Measurements from ENCODE around the gene SERPINB6.
A peak's percentile ranks its signal among the peaks of the same experiment; 100 is the strongest.
"Not testable (repeated sequence)": the region's sequence is repeated elsewhere in the genome, so short reads cannot be mapped to it uniquely, and the experiment has no call there.

The SERPINB6 gene

DNA sequence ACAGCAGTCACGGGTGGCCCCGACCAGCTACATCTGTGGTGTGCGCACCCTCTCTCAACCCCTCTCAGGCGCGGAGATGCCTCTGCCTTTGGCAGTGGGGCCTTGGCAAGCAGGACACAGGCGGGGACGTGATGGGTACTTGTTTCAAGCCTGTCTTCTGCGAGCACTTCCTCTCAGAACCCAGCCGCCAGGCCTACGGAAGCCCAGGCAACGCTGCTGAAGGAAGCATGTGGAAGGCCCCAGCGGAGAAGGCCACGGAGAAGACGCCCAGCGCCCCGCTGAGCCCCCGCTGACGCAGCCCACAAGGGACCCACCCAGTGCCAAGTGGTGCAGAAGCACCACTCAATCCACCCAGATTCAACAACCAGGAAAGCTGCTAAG is 13.0 kb downstream of the SERPINB6 start:
- no peak for DNase-seq (ENCODE audit: low spot score)

DNA sequence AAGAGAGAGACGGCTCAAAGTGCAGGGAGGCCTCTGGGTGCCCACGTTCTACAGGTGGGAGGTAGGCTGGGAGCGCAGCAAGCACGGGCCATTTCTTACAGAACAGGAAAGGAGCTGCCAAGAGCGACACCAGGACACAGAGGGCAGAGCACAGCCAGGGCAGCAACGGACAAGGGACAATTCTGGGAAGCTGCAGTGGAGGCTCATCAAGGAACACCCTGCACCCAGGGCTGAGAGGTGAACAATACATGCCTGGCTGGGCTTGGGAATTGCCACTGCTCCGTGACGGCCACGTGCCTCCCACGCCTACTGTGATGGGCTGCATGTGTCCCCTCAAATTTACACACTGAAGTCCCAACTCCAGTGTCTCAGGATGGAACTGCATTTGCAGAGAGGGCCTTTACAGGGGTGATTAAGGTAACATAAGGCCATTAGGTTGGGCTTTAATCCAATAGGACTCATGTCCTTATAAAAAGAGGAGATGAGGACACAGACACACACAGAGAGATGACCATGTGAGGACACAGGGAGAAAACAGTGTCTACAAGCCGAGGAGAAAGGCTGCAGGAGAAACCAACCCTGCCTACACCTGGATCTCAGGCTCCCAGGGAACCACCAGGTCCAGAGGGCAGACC is 13.6 kb downstream of the SERPINB6 start:
- no peak for DNase-seq (ENCODE audit: low spot score)

DNA sequence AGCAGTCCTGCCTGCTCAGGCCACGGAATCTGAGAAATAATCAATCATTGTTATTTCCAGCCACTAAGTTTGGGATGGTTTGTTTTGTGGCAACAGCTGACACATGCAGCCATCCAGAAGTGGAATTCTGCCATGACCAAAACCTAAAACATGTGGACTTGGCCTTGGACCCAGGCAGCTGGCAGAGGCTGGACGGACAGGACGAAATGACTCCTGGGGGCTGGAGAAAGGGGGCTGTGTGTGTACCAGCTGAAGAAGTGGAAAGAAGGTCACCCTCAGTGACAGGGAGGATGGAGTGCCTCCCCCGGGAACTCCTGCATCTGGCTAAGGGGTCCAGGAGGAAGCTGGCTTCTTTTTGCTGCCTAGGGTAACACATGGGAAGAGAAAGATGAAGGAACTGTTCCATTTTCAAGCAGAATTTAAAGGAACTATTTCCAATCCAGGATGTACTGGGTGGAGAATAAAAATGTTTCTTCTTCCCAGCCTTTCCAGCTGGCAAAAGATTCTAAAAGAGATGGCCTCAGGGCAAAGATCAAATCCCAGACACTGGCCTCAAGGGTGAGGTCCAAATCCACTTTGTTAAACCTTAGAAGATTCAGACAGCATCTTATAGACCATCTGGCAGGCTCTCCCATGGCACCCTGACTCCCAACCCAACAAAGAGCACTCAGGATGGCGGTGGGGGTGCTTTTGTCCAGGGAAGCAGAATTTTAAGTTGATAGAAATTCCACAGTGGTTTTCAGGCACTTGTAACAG is 14.3 kb downstream of the SERPINB6 start:
- no peak for DNase-seq (ENCODE audit: low spot score)

DNA sequence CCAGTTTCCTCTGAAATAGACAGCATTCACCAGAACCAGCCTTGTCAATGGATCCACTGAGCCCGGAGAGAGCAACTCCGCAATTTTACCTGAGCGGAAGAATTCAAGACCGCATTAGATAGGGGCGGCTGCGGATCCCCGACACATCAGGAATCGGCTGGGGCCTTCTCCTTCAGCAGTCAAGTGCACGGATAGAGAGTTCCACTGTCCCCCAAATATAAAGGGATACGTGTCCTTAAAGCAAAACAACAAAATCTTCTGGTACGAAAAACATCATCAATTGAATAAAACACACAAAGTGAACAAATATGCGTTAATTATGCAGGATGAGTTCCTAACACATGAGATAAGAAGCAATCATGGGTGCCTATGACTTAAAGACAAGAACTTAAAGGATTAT is 18.3 kb downstream of the SERPINB6 start:
- no peak for DNase-seq (ENCODE audit: low spot score)

DNA sequence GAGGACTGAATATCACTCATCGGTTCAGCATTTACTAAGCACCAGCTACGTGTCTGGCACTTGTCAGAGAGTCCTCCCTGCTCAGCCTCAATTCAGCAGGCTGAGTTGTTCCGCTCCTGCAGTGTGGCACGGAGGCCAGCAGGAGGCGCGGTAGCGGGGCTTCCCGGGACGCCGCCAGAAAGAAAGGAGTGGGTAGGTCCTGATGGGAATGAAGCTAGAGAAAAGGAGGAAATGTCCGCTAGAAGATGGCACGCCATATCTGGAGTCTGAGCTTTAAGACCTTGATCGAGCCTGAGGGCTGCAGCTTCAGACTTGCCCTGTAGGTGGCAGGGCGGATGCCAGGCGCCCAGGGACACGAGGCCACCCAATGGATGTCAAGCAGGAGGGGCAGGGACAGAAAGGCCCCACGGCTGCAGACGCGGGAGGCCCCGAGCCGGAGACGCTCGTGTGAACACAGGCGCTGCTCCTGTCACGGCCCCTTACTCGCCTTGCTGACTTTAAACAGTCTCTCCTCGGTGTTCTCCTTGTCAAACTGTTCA is 18.7 kb downstream of the SERPINB6 start:
- DNase-seq (ENCODE audit: low spot score) = peak; percentile 29

DNA sequence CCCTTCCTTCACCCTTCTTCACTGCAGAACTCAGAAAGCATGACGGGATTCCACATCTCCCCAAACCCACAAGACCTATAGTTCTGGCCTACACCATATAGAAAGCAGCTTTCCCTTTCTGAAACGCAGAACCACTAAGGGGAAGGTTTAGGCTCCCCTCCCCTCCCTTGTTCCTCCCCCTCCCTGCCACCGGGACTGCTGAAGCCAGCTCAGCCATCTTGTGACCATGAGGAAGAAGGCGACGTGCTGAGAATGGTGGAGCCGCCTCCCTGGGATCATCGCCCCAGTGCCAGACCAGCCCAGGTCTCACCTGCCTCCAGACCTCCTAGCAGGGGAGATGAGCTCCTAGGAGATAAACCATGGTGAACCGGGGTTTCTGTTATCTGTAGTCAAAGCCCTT is 19.6 kb downstream of the SERPINB6 start:
- DNase-seq (ENCODE audit: low spot score) = no peak

DNA sequence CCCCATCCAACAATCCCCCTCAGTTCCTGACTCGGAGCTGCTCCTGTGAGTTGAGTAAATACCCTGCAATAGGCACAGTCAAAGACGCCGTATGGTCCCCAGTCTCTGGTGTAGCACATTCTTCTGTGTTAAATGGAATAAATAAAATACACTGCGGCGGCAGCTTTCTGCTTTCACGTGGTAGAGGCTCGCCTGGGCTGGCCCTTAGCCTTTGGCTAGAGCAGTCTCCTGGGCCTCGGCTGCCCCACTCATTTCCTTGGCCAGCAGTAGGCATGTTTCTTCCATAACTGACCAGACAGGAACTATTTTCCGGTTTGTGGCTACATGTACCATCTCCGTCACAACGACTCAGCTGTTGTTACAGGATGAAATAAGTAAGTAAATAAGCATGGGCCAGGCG is 20.7 kb downstream of the SERPINB6 start:
- DNase-seq (ENCODE audit: low spot score) = no peak

DNA sequence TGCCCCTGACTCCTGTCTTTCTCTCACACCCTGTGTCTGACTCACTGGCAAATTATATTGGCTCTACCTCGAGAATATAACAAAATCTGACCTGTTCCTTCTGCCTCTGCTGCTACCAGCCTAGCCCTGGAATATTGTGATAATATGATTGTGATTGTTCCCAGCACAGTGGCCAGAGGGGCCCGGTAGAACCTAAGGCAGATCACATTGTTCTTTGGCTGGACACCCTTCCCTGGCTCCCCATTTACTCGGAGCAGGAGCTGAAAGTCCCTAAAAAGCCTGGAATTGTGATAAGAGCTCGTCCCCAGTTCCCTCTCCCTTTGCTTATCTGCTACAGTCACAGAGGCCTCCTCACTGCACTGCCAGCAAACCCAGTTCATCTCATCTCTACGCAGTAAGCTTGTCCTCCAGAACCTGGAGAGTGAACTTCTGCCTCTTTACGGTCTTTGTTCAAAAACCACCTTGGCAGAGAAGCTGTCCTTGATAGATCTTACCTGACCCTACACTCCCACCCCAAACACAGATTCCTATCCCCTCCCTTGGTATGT is 21.8 kb downstream of the SERPINB6 start:
- no peak for DNase-seq (ENCODE audit: low spot score)

DNA sequence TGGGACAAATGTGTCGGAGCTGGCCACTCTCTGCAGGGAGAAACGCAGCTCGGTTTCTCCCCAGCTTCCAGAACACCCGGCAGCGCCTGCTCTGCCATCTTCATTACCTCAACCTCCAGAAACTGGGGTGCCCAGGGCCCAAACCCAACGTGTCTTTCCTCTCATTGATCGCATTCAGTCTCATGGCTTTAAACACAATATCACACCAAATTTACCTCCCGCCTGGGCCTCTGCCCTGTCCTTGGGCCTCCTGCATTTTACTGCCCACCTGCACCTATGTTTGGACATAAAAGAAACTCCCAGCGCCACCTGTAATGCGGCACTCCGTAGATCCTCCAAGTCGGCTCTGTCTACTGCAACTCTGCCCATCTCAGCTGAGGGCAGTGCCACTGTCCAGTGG is 22.2 kb downstream of the SERPINB6 start:
- no peak for DNase-seq (ENCODE audit: low spot score)

DNA sequence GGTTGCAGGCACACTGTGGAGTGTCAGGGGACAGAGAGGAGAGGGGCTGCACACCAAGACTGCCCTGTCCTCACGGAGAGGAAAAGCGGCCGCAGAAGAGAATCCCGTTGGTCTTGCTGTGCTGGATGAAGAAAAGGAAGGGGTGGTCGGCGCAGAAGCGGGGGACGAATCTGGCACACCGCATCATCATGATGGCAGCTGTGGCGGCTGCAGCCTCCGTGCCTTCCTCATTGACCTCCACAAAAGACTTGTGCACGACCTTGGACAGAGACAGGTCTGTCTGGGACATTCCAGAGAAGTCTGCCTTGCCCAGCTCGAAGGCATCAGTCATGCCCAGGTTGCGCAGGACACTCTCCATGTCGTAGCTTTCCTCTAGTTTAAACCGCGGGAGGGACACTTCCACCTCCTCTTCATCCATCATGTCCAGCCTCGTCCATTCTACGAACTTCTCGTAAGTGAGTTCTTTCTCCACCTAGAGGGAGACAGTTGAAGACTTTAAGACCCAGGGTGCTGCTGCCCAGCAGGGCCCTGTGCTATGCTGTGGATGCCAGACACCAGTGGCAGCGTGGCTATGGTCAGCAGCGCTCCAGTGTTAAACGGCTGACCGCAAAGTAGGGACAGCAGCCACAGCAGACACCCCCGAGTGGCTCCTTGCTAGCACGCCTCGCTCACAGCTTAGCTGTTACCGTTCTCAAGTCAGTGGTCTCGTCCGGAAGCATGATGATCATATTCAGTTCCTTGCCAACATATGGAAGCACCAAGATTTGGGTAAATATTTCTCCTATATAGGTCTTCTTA is 22.9 kb downstream of the SERPINB6 start:
- DNase-seq (ENCODE audit: low spot score) = no peak

DNA sequence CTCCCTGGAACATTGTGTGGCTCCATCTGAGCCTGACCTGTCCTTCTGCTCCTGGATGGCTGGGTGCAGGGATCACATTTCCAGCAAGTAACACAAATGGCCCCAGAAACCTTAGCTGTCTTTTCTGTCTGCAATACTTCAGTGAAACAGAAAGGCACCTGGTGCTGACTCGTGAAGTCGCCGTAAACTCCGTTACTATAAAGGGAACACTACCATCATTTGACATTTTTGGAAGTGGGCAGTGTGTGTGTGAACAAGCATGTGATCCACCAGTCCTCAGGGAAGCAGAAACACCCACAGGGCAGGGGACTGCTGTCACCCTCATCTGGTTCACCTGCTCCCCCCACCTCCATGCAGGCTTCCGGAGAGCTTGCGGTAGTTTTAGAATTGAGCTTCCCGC is 23.9 kb downstream of the SERPINB6 start:
- DNase-seq (ENCODE audit: low spot score) = no peak

DNA sequence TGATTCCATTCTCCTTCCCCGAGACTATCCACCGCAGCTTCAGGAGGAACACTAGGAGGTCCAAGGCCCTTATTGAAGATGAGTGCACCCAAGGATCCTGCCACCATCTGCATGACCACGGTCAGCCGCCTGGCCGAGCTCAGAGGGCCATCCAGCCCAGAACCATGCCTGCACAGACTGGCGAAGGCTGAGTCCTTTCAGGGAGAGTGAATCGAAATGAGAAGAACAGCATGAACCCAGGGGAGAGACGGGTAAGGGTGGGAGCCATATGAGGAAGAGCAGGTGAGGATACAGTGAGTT is 26.3 kb downstream of the SERPINB6 start:
- DNase-seq (ENCODE audit: low spot score) = no peak

DNA sequence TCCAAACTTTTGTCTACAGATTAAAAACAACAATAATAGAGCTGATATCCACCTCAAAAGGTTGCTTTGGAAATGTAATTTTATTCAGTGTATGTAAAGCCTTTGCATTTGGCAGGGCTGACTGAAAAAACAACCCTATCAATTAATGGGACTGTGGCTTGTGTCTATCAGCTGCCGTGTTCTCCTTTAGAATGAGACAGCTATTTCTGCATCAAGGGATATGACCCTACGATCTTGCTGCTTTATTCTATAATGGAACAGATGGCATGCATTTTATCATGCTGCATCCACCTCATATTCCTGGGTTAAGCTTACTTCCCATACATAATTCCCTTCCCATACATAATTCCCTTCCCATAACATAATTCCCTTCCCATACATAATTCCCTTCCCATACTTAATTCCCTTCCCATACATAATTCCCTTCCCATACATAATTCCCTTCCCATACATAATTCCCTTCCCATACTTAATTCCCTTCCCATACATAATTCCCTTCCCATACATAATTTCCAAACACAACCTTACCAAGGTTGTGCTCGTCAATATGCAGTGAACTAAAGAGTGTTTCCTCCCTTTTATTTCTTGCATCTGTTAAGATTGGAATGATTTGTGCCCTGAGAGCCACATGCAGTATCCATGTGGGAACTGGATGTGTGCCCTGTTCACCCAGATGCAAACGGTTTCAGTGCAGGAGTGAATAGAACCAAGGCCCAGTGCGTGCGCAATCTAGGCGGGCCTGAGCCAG is 26.8 kb downstream of the SERPINB6 start:
- DNase-seq (ENCODE audit: low spot score) = no peak

DNA sequence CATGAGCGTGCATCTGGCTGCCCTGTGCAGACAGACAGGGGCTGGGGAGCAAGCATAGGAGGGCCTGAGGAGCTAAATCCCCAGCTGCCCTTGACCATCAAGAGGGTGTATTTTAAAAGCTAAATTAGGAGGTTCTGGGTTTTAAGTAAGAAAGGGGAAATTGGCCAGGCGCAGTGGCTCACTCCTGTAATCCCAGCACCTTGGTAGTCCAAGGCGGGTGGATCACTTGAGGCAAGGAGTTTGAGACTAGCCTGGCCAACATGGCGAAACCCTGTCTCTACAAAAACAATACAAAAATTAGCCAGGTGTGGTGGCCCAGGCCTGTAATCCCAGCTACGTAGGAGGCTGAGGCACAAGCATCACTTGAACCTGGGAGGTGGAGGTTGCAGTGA is 27.8 kb downstream of the SERPINB6 start:
- no peak for DNase-seq (ENCODE audit: low spot score)

DNA sequence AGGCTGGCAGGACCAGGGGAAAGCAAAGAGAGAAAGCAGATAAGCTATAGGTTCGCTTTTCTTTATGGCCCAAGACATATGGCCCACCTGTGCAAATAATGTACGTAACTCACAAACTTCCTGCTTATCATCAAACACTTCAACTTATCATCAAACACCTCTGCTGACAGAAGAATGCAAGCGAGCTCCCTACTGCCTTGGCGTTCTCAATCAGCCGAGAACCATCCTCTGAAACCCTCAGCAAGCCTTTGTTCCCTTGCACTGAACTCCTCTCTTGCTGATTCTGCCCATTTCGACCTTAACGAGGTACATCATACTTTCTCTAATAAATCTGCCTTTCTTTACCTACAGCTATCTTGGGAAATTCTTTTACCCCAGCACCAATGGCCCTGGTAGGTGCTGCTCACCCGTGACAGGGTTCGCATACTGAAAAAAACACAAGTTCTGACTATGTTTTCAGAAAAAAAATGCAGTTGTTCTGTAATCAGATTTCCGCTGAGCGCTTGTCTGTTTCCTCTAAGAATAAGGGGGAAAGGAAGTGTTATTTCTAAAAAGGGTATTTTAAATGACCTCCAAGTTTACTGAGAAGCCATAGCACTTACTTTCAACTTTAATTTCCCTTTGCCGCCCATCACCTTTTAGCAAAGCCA is 28.3 kb downstream of the SERPINB6 start:
- no peak for DNase-seq (ENCODE audit: low spot score)

DNA sequence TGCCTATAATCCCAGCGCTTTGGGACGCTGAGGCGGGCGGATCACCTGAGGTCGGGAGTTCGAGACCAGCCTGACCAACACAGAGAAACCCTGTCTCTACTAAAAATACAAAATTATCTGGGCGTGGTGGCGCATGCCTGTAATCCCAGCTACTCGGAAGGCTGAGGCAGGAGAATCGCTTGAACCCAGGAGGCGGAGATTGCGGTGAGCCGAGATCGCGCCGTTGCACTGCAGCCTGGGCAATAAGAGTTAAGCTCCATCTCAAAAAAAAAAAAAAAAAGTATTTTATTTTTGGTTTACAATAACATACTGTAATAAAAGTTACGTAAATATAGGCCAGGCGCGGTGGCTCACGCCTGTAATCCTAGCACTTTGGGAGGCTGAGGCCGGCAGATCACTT is 29.3 kb downstream of the SERPINB6 start:
- DNase-seq (ENCODE audit: low spot score) = not testable (repeated sequence)

DNA sequence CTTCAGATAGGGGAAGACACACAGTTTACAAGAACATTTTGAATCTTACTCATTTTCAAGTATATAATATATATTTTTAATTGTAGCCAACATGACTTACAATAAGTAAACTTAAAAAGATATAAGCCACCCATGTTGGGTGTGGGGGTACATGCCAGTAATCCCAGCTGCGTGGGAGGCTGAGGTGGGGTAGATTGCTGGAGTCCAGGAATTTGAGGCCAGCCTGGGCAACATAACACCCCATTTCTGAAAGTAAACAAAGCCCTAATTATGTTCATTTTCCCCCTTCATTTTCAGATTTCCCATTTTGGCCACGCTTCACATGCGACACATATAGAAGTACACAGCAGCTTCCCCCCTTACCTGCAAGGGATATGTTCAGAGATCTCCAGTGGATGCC is 30.5 kb downstream of the SERPINB6 start:
- DNase-seq (ENCODE audit: low spot score) = no peak

DNA sequence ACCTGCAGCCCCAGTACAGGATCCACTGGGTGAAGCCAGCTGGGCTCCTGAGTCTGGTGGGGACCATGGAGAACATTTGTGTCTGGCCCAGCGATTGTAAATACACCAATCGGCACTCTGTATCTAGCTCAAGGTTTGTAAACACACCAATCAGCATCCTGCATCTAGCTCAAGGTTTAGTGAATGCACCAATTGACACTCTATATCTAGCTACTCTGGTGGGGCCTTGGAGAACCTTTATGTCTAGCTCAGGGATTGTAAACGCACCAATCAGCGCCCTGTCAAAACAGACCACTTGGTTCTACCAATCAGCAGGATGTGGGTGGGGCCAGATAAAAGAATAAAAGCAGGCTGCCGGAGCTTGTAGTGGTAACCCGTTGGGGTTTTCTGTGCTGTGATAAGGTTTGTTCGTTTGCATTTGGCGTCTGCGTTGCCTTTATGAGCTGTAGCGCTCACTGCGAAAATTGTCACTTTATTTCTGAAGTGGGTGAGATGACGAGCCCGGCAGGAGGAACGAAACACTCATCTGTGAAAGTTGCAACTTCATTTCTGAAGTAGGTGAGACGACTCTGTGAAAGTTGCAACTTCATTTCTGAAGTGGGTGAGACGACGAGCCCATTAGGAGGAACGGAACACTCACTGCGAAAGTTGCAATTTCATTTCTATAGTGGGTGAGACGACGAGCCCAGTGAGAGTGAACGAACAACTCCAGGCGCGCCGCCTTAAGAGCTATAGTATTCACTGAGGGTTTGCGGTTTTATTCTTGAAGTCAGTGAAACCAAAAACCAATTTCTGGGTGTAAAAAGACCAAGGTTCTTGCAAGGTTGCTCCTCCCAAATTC is 31.1 kb downstream of the SERPINB6 start:
- no peak for DNase-seq (ENCODE audit: low spot score)

DNA sequence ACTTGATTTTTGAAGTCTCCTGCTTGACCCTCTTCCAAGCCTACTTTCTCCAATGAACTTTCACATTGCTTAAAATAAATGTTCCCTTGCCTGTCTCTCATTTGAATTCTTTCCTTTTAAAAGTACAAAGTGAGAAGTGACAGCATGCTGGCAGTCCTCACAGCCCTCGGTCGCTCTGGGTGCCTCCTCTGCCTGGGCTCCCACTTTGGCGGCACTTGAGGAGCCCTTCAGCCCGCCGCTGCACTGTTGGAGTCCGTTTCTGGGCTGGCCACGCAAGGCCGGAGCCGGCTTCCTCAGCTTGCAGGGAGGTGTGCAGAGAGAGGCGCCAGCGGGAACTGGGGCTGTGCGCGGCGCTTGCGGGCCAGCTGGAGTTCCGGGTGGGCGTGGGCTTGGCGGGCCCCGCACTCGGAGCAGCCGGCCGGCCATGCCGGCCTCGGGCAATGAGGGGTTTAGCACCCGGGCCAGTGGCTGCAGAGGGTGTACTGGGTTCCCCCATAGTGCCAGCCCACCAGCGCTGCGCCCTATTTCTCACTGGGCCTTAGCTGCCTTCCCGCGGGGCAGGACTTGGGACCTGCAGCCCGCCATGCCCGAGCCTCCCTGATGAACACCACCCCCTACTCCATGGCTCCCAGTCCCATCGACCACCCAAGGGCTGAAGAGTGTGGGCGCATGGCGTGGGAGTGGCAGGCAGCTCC is 31.9 kb downstream of the SERPINB6 start:
- DNase-seq (ENCODE audit: low spot score) = no peak

DNA sequence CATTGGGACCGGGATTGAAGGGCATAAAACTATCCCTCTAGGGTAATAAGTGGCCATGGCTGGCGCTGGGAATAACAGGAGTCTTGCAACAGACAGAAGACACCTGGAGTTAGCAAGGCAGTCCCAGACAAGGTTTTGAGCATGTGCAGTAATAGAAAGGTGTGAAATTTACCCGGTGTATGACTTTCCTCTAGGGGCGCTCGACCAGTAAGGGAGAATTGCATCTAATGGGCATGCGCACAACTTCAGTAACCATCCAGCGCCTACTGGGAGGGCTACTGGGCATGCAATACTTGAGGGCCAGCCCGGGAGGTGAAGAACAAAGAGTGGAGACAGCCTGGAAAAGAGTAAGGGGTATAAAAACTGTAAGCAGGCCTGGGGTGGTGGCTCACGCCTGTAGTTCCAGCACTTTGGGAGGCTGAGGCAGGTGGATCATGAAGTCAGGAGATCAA is 32.7 kb downstream of the SERPINB6 start:
- peak; percentile 71 for DNase-seq (ENCODE audit: low spot score)

Data from SW480 (cell line).